RWPE1 (cell line): Measurements from ENCODE around the gene RBFOX2.

Experiments used
- CTCF ChIA-PET: fragments of 350-600 bp; sonication (Branson Sonifier 250); formaldehyde crosslinking; extraction: SDS; loops from one replicate; lab custom pipeline; 2021; lab: Yijun Ruan, JAX
- POLR2A ChIA-PET: fragments of 400-600 bp; formaldehyde crosslinking; extraction: SDS; loops from one replicate; lab custom pipeline; 2020; ENCODE audit warnings: antibody characterized with exemption; ENCODE audit not compliant: low non-redundant PET; lab: Yijun Ruan, JAX
- DNase-seq: peaks from one replicate; pipeline ENCODE4 v3.0.0; 2012; ENCODE audit warnings: low spot score
- H3K27ac ChIP-seq: fragments of 450-650 bp; 2 replicates; pipeline ENCODE4 v1.5.1; 2017
- TF ChIP-seq, protein P1 (sequence below): fragments of 450-650 bp; conservative IDR thresholded peaks from 2 replicates; pipeline ENCODE4 v1.5.1; 2017; ENCODE audit warnings: low read depth, mild to moderate bottlenecking

RBFOX2 gene

DNA sequence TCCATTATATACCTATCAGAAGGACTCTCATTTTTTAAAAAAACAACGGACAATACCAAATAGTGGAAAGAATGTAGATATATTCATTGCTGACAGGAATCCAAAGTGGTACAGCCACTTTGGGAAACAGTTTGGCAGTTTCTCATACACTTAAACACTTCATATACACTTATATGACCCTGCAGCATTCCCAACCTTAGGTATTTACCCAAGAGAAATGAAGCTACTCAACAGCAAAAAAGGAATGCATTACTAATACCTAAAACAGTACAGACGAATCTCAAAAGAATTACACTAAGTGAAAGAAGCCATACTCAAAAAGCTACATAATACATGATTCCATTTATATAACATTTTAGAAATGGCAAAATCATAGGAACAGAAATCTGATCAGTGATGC, 51.5 kb downstream of the RBFOX2 start:
- no peak overlapping the region for H3K27ac ChIP-seq
- TF ChIP-seq, protein P1, sequence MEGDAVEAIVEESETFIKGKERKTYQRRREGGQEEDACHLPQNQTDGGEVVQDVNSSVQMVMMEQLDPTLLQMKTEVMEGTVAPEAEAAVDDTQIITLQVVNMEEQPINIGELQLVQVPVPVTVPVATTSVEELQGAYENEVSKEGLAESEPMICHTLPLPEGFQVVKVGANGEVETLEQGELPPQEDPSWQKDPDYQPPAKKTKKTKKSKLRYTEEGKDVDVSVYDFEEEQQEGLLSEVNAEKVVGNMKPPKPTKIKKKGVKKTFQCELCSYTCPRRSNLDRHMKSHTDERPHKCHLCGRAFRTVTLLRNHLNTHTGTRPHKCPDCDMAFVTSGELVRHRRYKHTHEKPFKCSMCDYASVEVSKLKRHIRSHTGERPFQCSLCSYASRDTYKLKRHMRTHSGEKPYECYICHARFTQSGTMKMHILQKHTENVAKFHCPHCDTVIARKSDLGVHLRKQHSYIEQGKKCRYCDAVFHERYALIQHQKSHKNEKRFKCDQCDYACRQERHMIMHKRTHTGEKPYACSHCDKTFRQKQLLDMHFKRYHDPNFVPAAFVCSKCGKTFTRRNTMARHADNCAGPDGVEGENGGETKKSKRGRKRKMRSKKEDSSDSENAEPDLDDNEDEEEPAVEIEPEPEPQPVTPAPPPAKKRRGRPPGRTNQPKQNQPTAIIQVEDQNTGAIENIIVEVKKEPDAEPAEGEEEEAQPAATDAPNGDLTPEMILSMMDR: no peak
- CTCF ChIA-PET: no interaction called here
- POLR2A ChIA-PET: interaction anchor here (0.6 kb wide), 1 partner anchor 392 kb away, joined by 4 read pairs; no protein-coding TSS in a partner anchor
- no peak for DNase-seq

DNA sequence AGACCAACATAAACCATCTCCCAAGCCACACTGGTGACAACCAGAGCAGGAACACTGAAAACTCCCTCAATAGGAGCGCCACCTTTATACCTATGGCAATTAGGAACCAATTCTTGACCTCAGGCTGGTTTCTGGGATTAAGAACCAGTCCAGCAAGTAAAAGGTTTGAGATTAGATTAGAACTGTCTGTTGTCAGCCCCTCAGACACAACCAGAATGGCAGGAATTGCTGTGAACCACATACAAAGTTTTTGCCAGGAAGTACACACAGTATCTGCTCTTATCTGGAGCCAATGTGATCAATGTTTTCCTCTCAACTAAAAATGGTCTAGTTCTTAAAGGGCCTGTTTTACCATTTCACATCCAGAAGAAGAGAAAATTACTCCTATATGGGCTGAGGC, 55.2 kb downstream of the RBFOX2 start:
- H3K27ac ChIP-seq: no peak overlapping the region
- no peak for DNase-seq
- ChIA-PET CTCF (no interaction called here), POLR2A (no interaction called here)
- TF ChIP-seq, protein P1: no peak

DNA sequence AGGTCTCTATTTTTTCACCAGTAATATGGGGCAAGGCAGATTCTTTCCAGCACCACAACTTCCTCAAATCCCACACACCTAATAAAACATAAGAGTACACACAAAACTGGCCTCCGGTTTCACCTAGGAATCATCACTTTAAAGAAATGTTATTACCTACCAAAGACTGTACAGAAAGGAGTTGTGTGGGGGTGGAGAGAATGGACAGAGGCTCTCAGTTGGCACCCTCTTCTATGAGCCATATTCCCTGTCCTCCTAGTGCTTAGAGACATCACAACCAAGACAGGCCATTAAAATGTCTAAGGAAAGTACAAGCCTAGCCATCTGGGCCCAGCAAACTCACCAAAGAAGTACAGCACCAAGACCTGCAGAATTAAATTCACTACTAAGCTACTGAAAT, 56.1 kb downstream of the RBFOX2 start:
- TF ChIP-seq, protein P1: no peak
- H3K27ac ChIP-seq: no peak overlapping the region
- no peak for DNase-seq
- CTCF ChIA-PET: interaction anchor here (1.0 kb wide), 1 partner anchor 93 kb away, joined by 3 read pairs; no protein-coding TSS in a partner anchor
- POLR2A ChIA-PET: no interaction called here

DNA sequence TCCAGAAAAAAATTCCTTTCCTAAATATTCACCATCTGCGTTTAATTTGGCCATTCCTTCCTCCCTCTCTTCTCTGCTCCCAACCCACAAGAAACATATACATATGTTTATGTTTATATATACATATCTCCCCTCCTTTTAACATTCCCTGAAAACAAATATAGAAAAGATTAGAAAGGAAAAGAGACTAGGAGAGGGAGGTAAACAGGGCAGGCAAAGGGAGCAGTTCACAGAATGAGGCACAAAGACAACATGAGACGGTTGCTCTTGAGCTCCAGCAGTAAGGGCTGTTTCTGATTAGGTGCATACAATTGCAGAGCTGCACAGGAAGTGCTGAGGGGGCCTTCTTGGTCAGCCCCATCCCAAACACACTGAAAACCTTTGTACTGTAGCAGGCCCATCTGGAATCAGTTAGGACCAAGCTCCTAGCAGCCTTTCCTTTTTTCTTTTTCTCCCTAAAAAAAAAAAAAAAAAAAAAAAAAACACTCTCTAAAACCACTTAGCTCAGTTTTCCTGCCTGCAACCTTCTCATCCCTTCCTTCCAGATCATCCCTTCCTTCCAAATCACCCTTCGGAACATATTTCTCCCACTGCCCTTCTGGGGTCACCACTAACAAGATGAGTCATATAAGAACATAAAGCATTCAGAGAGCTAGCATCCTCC, 57.0 kb downstream of the RBFOX2 start:
- DNase-seq: no peak
- no peak overlapping the region for H3K27ac ChIP-seq
- ChIA-PET CTCF (interaction anchor here (1.0 kb wide), 1 partner anchor 94 kb away, joined by 3 read pairs; no protein-coding TSS in a partner anchor), POLR2A (no interaction called here)
- TF ChIP-seq, protein P1: no peak

DNA sequence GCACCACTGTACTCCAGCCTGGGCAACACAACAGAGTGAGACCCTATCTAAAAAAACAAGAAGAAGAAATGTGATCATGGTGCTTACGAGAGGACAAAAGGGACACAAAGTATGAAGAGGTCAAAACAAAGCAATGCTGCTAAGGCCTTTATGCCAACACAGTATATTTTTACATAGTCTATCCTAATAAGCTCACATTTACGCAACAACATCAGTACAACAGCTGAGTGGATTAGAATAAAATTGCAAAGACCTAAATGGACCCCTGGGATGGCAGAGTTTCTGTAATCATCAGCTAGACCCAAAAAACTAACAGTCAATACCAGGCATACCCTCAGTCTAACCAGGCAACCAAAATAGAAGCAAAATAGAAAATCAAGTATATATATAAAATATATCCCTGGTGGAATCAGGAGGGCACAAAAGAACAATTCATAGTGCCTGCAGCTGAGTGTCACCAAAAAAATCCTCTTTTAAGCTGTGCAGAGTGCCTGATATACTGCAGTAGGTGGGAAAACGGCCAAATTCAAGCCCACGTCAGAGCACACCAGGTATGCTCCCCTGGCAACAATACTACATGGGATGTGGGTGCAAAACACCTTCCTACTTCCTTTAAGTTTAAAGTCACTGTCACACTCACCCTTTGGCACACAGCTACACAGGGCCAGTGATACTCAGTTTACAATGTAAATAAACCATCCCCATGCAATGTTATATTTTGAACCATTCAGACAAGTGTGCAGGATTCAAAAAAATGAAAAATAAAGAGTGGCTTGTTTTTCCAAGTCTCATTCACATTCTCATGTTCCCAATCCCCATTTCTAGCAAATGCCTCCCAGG, 57.8 kb downstream of the RBFOX2 start:
- POLR2A ChIA-PET: no interaction called here
- CTCF ChIA-PET: no interaction called here
- no peak overlapping the region for H3K27ac ChIP-seq
- TF ChIP-seq, protein P1: no peak
- DNase-seq: no peak

DNA sequence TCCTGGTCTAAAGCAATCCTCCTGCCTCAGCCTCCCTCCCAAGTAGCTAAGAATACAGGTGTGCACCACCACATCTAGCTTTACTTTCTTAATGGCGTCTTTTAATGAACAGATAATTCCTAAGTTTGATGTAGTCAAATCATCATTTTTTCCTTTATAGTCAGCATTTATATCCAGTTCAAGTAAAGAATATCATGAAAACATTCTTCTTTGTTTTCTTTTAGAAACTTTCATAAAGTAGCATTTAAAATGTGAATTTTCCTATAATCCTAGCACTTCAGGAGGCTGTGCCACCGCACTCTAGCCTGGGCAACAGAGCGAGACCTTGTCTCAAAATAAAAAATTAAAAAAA, 61.6 kb downstream of the RBFOX2 start:
- CTCF ChIA-PET: no interaction called here
- TF ChIP-seq, protein P1: no peak
- DNase-seq: no peak
- H3K27ac ChIP-seq: no peak overlapping the region
- POLR2A ChIA-PET: no interaction called here
